ENCODE results near the gene ABCC9.
"Not testable (repeated sequence)": the region's sequence is repeated elsewhere in the genome, so short reads cannot be mapped to it uniquely, and the experiment has no call there.

The ABCC9 gene

GRCh38 chr12:21929972-21930371 is 11.3 kb downstream of the ABCC9 start:
- not testable (repeated sequence) for DNase-seq

GRCh38 chr12:21925296-21925913 is 15.8 kb downstream of the ABCC9 start:
- DNase-seq, result no peak

DNA sequence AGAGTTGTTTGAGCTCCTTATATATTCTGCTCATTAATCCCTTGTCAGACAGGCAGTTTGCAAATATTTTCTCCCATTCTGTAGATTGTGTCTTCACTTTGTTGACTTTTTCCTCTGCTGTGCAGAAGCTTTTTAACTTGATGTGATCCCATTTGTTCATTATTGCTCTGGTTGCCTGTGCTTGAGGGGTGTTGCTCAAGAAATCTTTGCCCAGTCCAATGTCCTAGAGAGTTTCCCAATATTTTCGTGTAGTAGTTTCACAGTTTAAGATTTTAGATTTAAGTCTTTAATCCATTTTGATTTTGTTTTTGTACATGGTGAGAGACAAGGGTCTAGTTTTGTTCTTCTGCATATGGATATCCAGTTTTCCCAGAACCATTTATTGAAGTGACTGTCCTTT is 19.8 kb downstream of the ABCC9 start:
- no peak for DNase-seq

DNA sequence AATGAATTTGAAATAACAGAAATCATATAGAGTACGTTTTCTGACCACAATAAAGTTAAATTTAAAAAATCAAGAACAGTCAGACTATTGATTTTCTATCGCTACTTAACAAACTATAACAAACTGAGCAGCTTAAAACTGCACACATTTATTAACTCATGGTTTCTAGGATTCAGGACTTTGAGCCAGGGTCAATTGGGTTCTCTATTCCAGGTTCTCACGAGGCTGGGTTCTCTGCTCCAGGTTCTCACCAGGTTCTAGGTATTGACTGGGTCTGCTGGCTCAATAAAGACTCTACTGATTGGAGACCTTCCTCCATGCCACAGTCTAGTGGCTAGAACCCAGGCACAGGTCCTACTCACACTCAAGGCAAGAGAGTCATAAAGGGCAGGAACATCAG is 22.8 kb downstream of the ABCC9 start:
- no peak for DNase-seq

DNA sequence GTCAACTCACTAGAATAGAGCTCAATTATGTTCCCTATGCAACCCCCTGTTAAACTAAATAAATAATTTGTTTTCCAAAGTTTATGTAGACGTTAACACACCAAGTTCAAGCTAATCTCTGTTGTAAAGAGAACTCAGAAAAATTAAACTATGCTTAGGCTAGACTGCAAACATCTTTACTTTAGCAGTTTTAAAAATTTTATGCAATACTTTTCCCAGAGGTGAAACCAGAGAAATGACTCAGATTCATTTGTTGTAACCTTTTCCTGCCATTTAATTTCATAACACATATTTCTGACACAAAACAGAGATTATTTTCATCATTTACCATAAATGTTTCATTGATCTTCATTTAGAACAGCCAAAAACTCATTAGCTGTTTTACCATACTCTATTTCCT is 27.4 kb downstream of the ABCC9 start:
- DNase-seq, result no peak

- DNase-seq, result no peak
These were observed 28.9 kb downstream of the ABCC9 start for GRCh38 chr12:21912318-21912717.

GRCh38 chr12:21911832-21912231 is 29.4 kb downstream of the ABCC9 start:
- no peak for DNase-seq

DNA sequence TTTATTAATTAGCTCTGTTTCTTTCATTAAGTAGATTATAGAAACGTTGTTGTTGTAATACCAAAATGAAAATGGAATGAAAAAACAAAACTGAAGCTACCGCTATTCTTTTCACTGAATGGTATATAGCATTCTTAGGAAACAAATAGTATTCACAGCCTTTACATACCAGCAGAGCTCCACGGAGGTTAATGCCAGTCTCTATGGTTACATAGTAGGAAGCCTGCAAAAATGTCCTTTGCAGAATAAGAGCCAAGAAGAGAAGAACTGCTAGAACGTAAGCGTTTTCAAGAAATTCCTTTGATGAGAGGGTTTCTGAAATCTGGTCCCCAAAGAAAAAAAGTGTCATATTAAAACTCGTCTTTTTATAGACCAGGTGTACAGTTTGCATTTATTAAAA is 30.6 kb downstream of the ABCC9 start:
- DNase-seq, result no peak

DNA sequence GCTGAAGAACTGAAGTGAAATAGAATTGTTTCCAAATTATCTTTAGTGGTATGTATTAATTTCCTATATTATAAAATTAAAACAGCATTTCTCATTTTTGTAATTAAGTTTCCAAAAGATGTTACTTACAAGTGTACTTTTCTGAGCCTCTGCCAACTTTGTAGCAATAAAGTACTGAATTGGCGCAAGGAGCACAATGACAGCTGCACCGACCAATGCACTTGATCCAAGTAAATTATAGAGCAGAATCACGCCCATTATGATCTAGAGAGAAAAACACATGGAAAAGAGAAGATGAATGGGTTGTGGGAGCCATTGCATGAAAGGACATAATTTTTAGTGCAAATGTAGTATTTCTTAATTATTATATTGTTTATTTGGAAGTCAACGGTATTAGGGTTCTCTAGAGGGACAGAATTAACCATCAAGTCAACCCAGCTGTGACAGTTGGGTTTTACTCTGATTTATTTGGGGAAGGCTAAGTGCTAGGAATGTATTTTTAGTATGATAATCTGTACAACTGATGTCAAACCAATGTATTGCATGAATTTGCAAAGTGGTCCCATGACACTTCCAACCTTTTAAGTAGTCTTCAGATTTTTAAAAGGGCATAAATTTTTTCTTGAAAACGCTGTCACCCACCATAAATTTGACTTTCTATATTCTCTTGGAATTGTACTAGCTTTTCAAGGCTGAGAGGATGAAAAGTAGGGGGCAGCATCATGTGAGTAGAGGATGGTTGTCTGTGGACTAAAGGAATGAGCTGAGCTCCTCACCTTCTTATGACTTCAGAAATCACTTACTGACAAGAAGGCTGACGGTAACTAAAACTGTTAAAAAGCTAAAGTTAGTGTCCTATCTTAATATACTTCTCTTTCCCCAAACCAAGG is 33.0 kb downstream of the ABCC9 start:
- no peak for DNase-seq

DNA sequence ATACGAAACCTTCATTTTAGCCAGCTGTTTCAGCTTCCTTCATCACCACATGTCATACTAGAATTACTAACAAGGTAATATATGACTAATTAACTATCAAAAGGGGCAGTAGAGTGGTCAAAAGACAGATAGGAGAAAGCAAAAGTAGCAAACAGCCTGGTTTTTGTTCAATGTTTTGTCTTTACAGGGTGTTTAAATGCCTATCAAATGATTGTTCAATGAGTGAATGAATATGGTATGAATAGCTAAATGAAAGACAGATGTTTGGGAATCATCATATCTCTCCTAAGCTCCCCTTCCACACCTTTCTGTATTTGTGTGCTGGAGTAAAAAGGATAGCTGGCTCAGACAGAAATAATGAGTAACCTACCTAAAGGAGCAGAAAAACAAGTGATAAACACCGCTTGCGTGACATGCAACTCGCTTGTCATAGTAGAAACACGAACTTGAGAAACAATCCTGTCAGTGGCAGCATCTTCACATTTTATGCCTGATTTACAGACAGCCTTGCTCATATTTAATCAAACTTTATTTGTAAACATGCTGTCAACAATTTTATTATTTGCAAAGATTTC is 34.2 kb downstream of the ABCC9 start:
- DNase-seq, result no peak

DNA sequence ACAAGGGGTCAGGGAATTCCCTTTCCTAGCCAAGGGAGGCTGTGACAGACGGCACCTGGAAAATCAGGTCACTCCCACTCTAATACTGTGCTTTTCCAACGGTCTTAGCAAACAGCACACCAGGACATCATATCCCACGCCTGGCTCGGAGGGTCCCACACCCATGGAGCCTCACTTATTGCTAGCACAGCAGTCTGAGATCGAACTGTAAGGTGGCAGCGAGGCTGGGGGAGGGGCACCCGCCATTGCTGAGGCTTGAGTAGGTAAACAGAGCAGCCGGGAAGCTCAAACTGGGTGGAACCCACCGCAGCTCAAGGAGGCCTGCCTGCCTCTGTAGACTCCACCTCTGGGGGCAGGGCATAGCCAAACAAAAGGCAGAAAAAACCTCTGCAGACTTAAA is 41.7 kb downstream of the ABCC9 start:
- DNase-seq, result not testable (repeated sequence)

- no peak for DNase-seq
These were observed 45.6 kb downstream of the ABCC9 start for GRCh38 chr12:21895651-21896050.

- no peak for DNase-seq
These were observed 46.2 kb downstream of the ABCC9 start for GRCh38 chr12:21894792-21895595.

GRCh38 chr12:21893924-21894323 is 47.3 kb downstream of the ABCC9 start:
- no peak for DNase-seq

DNA sequence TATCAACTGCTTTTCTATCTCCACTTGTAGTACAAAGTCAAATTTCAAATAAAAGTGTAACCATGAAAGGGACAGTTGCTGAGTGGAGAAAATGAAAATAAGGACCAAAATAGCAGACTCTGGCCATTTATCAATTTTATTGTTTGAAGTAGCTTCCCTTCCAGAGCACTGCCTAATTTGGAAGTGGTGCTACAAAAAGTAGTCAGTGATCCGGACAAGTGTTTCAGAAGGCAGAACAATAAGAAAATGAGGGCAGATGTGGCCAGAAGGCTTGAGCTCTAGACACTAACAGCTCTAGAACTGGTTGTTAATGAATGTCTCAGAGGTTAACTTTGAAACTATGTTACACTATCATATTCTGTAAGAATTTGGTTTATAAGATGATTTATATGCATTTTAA is 48.9 kb downstream of the ABCC9 start:
- DNase-seq, result no peak

- DNase-seq, result no peak
These were observed 49.4 kb downstream of the ABCC9 start for GRCh38 chr12:21891751-21892217.

- DNase-seq, result no peak
These were observed 52.9 kb downstream of the ABCC9 start for GRCh38 chr12:21888276-21888863.

DNA sequence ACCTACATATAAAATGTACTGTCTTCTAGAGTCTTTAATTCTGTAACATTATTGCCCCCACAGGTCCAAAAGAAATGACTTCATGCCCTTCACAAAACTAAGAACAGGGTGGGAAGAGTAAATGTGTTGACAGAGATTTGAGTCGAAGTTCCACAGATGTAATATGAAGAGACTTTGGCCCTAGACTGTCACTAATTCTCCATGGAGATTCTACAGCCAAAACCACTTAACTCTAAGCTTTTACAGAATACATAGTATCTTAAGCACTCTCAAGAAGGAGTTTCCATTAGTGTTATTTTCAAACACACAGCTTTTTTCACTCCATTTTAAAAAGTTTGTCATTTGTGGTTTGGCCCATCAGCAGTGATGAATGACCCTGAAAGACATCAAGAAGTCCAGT is 56.3 kb downstream of the ABCC9 start:
- no peak for DNase-seq

GRCh38 chr12:21882635-21883034 is 58.6 kb downstream of the ABCC9 start:
- no peak for DNase-seq

GRCh38 chr12:21881965-21882364 is 59.3 kb downstream of the ABCC9 start:
- no peak for DNase-seq

DNA sequence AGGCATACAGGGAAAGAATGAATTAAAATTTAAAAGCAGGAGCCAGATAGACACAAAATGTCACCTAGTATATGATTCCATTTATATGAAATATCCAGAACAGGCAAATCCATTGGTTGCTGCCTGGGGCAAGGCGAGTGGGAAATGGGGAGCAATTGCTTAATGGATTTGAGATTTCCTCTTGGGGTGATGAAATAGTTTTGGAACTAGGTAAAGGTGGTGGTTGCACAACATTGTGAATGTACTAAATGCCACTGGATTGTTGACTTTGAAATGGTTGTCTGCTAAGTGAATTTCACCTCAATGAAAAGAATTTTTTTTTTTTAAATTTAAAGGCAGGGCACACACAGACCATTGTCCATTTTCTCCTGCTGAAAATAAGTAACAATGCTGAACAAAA is 61.9 kb downstream of the ABCC9 start:
- DNase-seq, result no peak

- no peak for DNase-seq
These were observed 63.8 kb downstream of the ABCC9 start for GRCh38 chr12:21877293-21877982.
